ENCODE results near the gene DNAH6. TPM values are rescaled to one million over a fixed set of nuclear protein-coding genes. Genes with fewer than 3 reads are reported as not detected.

DNAH6 gene
- total RNA-seq (2011; cell fraction: chromatin; rRNA removed; ENCODE audit: low replicate concordance): 0.05 and 0.07 TPM in 2 replicates
- total RNA-seq (2011; cell fraction: nucleolus; rRNA removed): not detected in 2 replicates
- not detected in 2 replicates for total RNA-seq (2011; cell fraction: nucleoplasm; rRNA removed)
- total RNA-seq (2014; rRNA removed) (0.08 TPM in 1 of 2 replicates, not detected in the other), total RNA-seq (2014; rRNA removed; fragmentation: Illumina TruSeq; extraction: Trizol) (0.04 TPM in 1 of 2 replicates, not detected in the other), total RNA-seq (2015; rRNA removed; fragmentation: Illumina TruSeq; extraction: Trizol) (not detected in 2 replicates), total RNA-seq (2021) (0.49 TPM in 1 of 2 replicates, not detected in the other), polyA plus RNA-seq (2011; rRNA removed) (0.01 and 0.07 TPM in 2 replicates), polyA plus RNA-seq (2014; fragmentation: Illumina TruSeq; extraction: Trizol) (0.01 TPM in 1 of 2 replicates, not detected in the other), polyA plus RNA-seq (2014; fragmentation: Nextera tagmentation; extraction: Ambion mirVana) (under 1 TPM in 1 of 2 experiments, not detected in 1; 0.01 TPM), polyA plus RNA-seq (2014; rRNA removed) (not detected in 2 replicates), polyA minus RNA-seq (2011; rRNA and poly(A)+ RNA removed) (0.27 TPM in 1 of 2 replicates, not detected in the other), Bru-seq, nascent RNA (percentile 9 among the genes with signal in this experiment), BruChase-seq, experiment 1, labeled RNA remaining after a 2-hour chase (percentile 11 among the genes with signal in this experiment), BruChase-seq, experiment 2, labeled RNA remaining after a 6-hour chase (percentile 10 among the genes with signal in this experiment)
- polyA plus RNA-seq (2011; cell fraction: cytosol; rRNA removed): not detected in 2 replicates
- 0.01 and 0.08 TPM in 2 replicates for polyA plus RNA-seq (2011; cell fraction: nucleus; rRNA removed)
- polyA plus RNA-seq (2012): 0.01 and 0.07 TPM in 2 replicates
- not detected in 2 replicates for polyA minus RNA-seq (2011; cell fraction: cytosol; rRNA and poly(A)+ RNA removed)
- 0.11 TPM in 1 of 2 replicates, not detected in the other for polyA minus RNA-seq (2011; cell fraction: nucleus; rRNA and poly(A)+ RNA removed)
- long read RNA-seq, experiment 1, partial matches to known transcripts: 0 of 1 reads
- long read RNA-seq, experiment 1, other reads (novel, unspliced or antisense): 1 of 1 reads
- long read RNA-seq, experiment 2: 0 reads
- long read RNA-seq, experiment 3: 0 reads

- DNase-seq (ENCODE audit: extremely low read depth in 1 of 4, low spot score in 3 of 4): peak in 3 of 4 experiments; percentile 17 to 38 (median 38)
- Histone ChIP-seq H3K27me3 (ENCODE audit: control insufficient read depth in 2 of 2, insufficient read depth in 2 of 2, low read length in 2 of 2) (peaks cover 9 to 12% of the 10 kb centered on the region in 2 experiments; a peak in 3 of 5 replicates), H3K4me3 (no peak within 1 kb of the TSS), H4K20me1 (replicated peaks; ENCODE audit: control insufficient read depth, insufficient read depth, low read length) (no peaks in the 10 kb centered on the region), H3K9ac (ENCODE audit: insufficient read depth in 1 of 2, low read depth in 2 of 2, low read length in 2 of 2) (no peak within 1 kb of the TSS), H3K9me3 (replicated peaks; ENCODE audit: control insufficient read depth, insufficient read depth, low read depth, low read length) (no peaks in the 10 kb centered on the region), H3K4me1 (replicated peaks in 1 of 2; ENCODE audit: control insufficient read depth in 2 of 2, insufficient read depth in 2 of 2, low read length in 2 of 2) (no peaks in the 10 kb centered on the region), H2AFZ (ENCODE audit: low read depth, low read length) (no peak within 1 kb of the TSS), H3K79me2 (ENCODE audit: control insufficient read depth, insufficient read depth, low read length) (no peaks in the 10 kb centered on the region), H3K9me1 (ENCODE audit: control insufficient read depth, insufficient read depth, low read length) (no peaks in the 10 kb centered on the region), H3K36me3 (ENCODE audit: control insufficient read depth, insufficient read depth, low read length) (no peaks in the 10 kb centered on the region), H3K27ac (ENCODE audit: extremely low read depth, low read depth, low read length) (no peak within 1 kb of the TSS), H3K4me2 (ENCODE audit: insufficient read depth, low read length) (peak within 1 kb of the TSS; percentile 34)
- ChIA-PET CTCF (ENCODE audit: low intra/inter-chr PET ratio) (no interaction called here), POLR2A (interaction anchor here (0.7 to 0.9 kb wide), 2 partner anchors 19 to 57 kb away, joined by 3 to 4 read pairs; partner anchors contain the start of gene SUCLG1)
- peak; percentile 94 for ATAC-seq
- no TSS peak for BruUV-seq (replicated peaks)
- FAIRE-seq: no peak
- in situ Hi-C loops (cut with MboI) (no loop called here), intact Hi-C loops (cut with micrococcal nuclease) (no loop called here)
- WGBS (ENCODE audit: insufficient coverage, low coverage, missing lambda C conversion rate): 8% methylated on average over 29 of the region's 31 CpGs
- TF ChIP-seq MCM2 (IDR thresholded peaks at IDR 0.05; ENCODE audit: low read depth) (no peak), PURB (CRISPR knock-in tag; IDR thresholded peaks at IDR 0.05; ENCODE audit: low read depth) (no peak), CHD7 (IDR thresholded peaks at IDR 0.05; ENCODE audit: low read depth, low read length) (peak; percentile 55)
These were observed at the start of gene DNAH6 for GRCh38 chr2:84516234-84516986. Gene DNAH6, plus strand, starts transcription at chr2:84516498. Its CDS starts 1,329 bp downstream, at chr2:84517827.
